Neuronal stem cell (in vitro differentiated cells): Measurements from ENCODE around the gene CERK.

Experiments used
- DNase-seq: peaks from one replicate; pipeline ENCODE4 v3.0.0-alpha.2; 2013; ENCODE audit warnings: low spot score
- H2AFZ ChIP-seq: one replicate; pipeline ENCODE4 v1.6.1; 2013; ENCODE audit warnings: mild to moderate bottlenecking, low read length, inconsistent platforms
- H2AK5ac ChIP-seq: 2 replicates; pipeline ENCODE4 v1.6.1; 2013; ENCODE audit warnings: low read depth, mild to moderate bottlenecking, inconsistent platforms, low read length, moderate library complexity, mixed read lengths
- H2BK120ac ChIP-seq: 2 replicates; pipeline ENCODE4 v1.6.1; 2013; ENCODE audit warnings: low read depth, mild to moderate bottlenecking, inconsistent platforms, low read length, moderate library complexity, mixed read lengths
- H2BK12ac ChIP-seq: one replicate; pipeline ENCODE4 v1.6.1; 2013; ENCODE audit warnings: low read length, inconsistent platforms
- H2BK15ac ChIP-seq: 2 replicates; pipeline ENCODE4 v1.6.1; 2013; ENCODE audit warnings: mild to moderate bottlenecking, low read length, inconsistent platforms, mixed read lengths
- H2BK5ac ChIP-seq: one replicate; pipeline ENCODE4 v1.6.1; 2013; ENCODE audit warnings: inconsistent platforms, mild to moderate bottlenecking, low read length, moderate library complexity
- H3K14ac ChIP-seq: one replicate; pipeline ENCODE4 v1.6.1; 2013; ENCODE audit warnings: low read length, inconsistent platforms
- H3K18ac ChIP-seq: 2 replicates; pipeline ENCODE4 v1.6.1; 2013; ENCODE audit warnings: low read length, inconsistent platforms
- H3K23ac ChIP-seq: 2 replicates; pipeline ENCODE4 v1.6.1; 2013; ENCODE audit warnings: low read depth, mild to moderate bottlenecking, mixed read lengths, low read length, inconsistent platforms; ENCODE audit not compliant: poor library complexity
- H3K27ac ChIP-seq: replicated peaks from 3 replicates; pipeline ENCODE4 v1.5.1; 2013; ENCODE audit warnings: low read length, inconsistent platforms
- H3K27me3 ChIP-seq, 3 experiments: 2 replicates each; pipeline ENCODE4 v1.6.1; 2013; ENCODE audit warnings: low read length in 3 of 3, mild to moderate bottlenecking in 2 of 3, inconsistent platforms in 1 of 3, low read depth in 1 of 3, mixed read lengths in 1 of 3, moderate library complexity in 1 of 3; ENCODE audit not compliant: control insufficient read depth in 3 of 3, insufficient read depth in 3 of 3
- H3K36me3 ChIP-seq, 2 donors: replicated peaks in 1 of 2; 2 replicates each; pipeline ENCODE4 v1.6.1; 2013; ENCODE audit warnings: low read length in 2 of 2; ENCODE audit not compliant: control insufficient read depth in 2 of 2, insufficient read depth in 2 of 2
- H3K4ac ChIP-seq: 2 replicates; pipeline ENCODE4 v1.6.1; 2013; ENCODE audit warnings: inconsistent platforms, mild to moderate bottlenecking, low read length, moderate library complexity
- H3K4me1 ChIP-seq, 2 donors: 1 replicate in 1 of 2; 2 replicates in 1 of 2; pipeline ENCODE4 v1.6.1; 2013; ENCODE audit warnings: low read length in 2 of 2, low read depth in 1 of 2; ENCODE audit not compliant: control insufficient read depth in 2 of 2, insufficient read depth in 1 of 2
- H3K4me2 ChIP-seq: one replicate; pipeline ENCODE4 v1.6.1; 2013; ENCODE audit warnings: mild to moderate bottlenecking, low read length, inconsistent platforms; ENCODE audit not compliant: insufficient read depth, poor library complexity, severe bottlenecking
- H3K4me3 ChIP-seq, 2 donors: 2 replicates each; pipeline ENCODE4 v1.5.1; 2013; ENCODE audit warnings: low read length in 2 of 2, mild to moderate bottlenecking in 2 of 2, inconsistent platforms in 1 of 2, moderate library complexity in 1 of 2
- H3K79me1 ChIP-seq: one replicate; pipeline ENCODE4 v1.6.1; 2013; ENCODE audit warnings: low read depth, mild to moderate bottlenecking, inconsistent platforms, low read length, moderate library complexity
- H3K9ac ChIP-seq: one replicate; pipeline ENCODE4 v1.6.1; 2013; ENCODE audit warnings: mild to moderate bottlenecking, low read depth, low read length, inconsistent platforms; ENCODE audit not compliant: poor library complexity
- H3K9me3 ChIP-seq, 2 donors: replicated peaks in 1 of 2; 2 replicates each; pipeline versions ENCODE3 to v1.6.1; 2013; ENCODE audit warnings: low read length in 2 of 2, mild to moderate bottlenecking in 2 of 2, inconsistent platforms in 1 of 2, low read depth in 1 of 2, mixed read lengths in 1 of 2, moderate library complexity in 1 of 2; ENCODE audit not compliant: control insufficient read depth in 2 of 2, insufficient read depth in 1 of 2
- H4K8ac ChIP-seq: one replicate; pipeline ENCODE4 v1.6.1; 2013; ENCODE audit warnings: low read depth, mild to moderate bottlenecking, inconsistent platforms, low read length, moderate library complexity
- H4K91ac ChIP-seq: one replicate; pipeline ENCODE4 v1.6.1; 2013; ENCODE audit warnings: low read length, low read depth, mild to moderate bottlenecking, inconsistent platforms; ENCODE audit not compliant: poor library complexity
- WGBS, 2 donors: extraction: QIAGEN DNeasy Blood & Tissue Kit; methylation state at CpG; one replicate each; pipeline ENCODE4 v1.1.7; 2013; ENCODE audit warnings: missing lambda C conversion rate in 2 of 2, mixed read lengths in 1 of 2; ENCODE audit not compliant: insufficient read length in 2 of 2, insufficient replicate concordance in 1 of 2; ENCODE audit errors: extremely low coverage in 2 of 2; 5-methylcytosine and 5-hydroxymethylcytosine counted together

Gene CERK

GRCh38 chr22:46682011-46682731 lies 55.9 kb downstream of the CERK start:
- H2BK12ac ChIP-seq = no peak overlapping the region
- WGBS, 2 donors = no CpG with 5 or more reads among the region's 19 CpGs
- no peak overlapping the region for H3K4me2 ChIP-seq
- H3K36me3 ChIP-seq = peaks cover 13 to 37% of the 10 kb centered on the region in 2 donors
- no peak overlapping the region for H3K4ac ChIP-seq
- peak overlapping the region; percentile 29 for H2BK5ac ChIP-seq
- no peak overlapping the region for H3K4me3 ChIP-seq
- H3K27ac ChIP-seq = no peak overlapping the region
- peaks cover 2% of the 10 kb centered on the region for H3K79me1 ChIP-seq
- H2BK120ac ChIP-seq = no peak overlapping the region
- no peaks in the 10 kb centered on the region for H3K27me3 ChIP-seq
- no peak overlapping the region for H2BK15ac ChIP-seq
- H3K4me1 ChIP-seq = no peaks in the 10 kb centered on the region
- peak overlapping the region; percentile 41 for H3K18ac ChIP-seq
- H2AK5ac ChIP-seq = peak overlapping the region; percentile 28
- H3K9me3 ChIP-seq = no peaks in the 10 kb centered on the region
- H3K9ac ChIP-seq = peak overlapping the region; percentile 21
- no peak overlapping the region for H2AFZ ChIP-seq
- no peak overlapping the region for H4K91ac ChIP-seq
- H4K8ac ChIP-seq = peak overlapping the region; percentile 30
- no peak overlapping the region for H3K14ac ChIP-seq
- no peak for DNase-seq
- H3K23ac ChIP-seq = peak overlapping the region; percentile 48

GRCh38 chr22:46681010-46681409 lies 57.0 kb downstream of the CERK start:
- Histone ChIP-seq H3K4me2 (no peak overlapping the region), H3K27ac (no peak overlapping the region), H2BK15ac (no peak overlapping the region), H2BK5ac (no peak overlapping the region), H3K23ac (peak overlapping the region; percentile 65), H3K4me1 (no peaks in the 10 kb centered on the region), H3K18ac (no peak overlapping the region), H3K14ac (peak overlapping the region; percentile 71), H2AFZ (no peak overlapping the region), H3K4me3 (no peak overlapping the region), H3K9me3 (no peaks in the 10 kb centered on the region), H3K79me1 (peaks cover 2% of the 10 kb centered on the region), H2BK120ac (no peak overlapping the region), H3K9ac (no peak overlapping the region), H3K27me3 (no peaks in the 10 kb centered on the region), H2BK12ac (no peak overlapping the region), H4K91ac (no peak overlapping the region), H4K8ac (no peak overlapping the region), H3K4ac (no peak overlapping the region), H3K36me3 (peaks cover 6 to 30% of the 10 kb centered on the region in 2 donors), H2AK5ac (no peak overlapping the region)
- no peak for DNase-seq
- no CpG with 5 or more reads among the region's 7 CpGs for WGBS, 2 donors

- H3K18ac ChIP-seq = peak overlapping the region; percentile 64
- H2AK5ac ChIP-seq = no peak overlapping the region
- H4K8ac ChIP-seq = no peak overlapping the region
Measured at GRCh38 chr22:46679706-46680269, 58.3 kb downstream of the CERK start.

GRCh38 chr22:46678785-46679700 lies 59.0 kb downstream of the CERK start:
- Histone ChIP-seq H3K4me2 (no peak overlapping the region), H4K91ac (no peak overlapping the region), H3K27me3 (no peaks in the 10 kb centered on the region), H3K18ac (no peak overlapping the region), H3K79me1 (peaks cover 2% of the 10 kb centered on the region), H3K4ac (no peak overlapping the region), H4K8ac (no peak overlapping the region), H2BK5ac (no peak overlapping the region), H3K14ac (no peak overlapping the region), H2BK12ac (no peak overlapping the region), H2AFZ (no peak overlapping the region), H2BK120ac (no peak overlapping the region), H3K9ac (no peak overlapping the region), H3K4me1 (no peaks in the 10 kb centered on the region), H3K27ac (no peak overlapping the region), H3K23ac (no peak overlapping the region), H3K9me3 (no peaks in the 10 kb centered on the region), H2BK15ac (no peak overlapping the region), H3K36me3 (peaks cover 0 to 18% of the 10 kb centered on the region in 2 donors), H3K4me3 (no peak overlapping the region), H2AK5ac (no peak overlapping the region)
- no CpG with 5 or more reads among the region's 44 CpGs for WGBS, 2 donors
- no peak for DNase-seq

More at GRCh38 chr22:46679706-46680269, 58.3 kb downstream of the CERK start:
- peaks cover 2% of the 10 kb centered on the region for H3K79me1 ChIP-seq
- H2BK12ac ChIP-seq = no peak overlapping the region
- H3K4me2 ChIP-seq = no peak overlapping the region
- no peak overlapping the region for H3K23ac ChIP-seq
- no peak overlapping the region for H3K9ac ChIP-seq
- no peak overlapping the region for H2BK15ac ChIP-seq
- no peaks in the 10 kb centered on the region for H3K9me3 ChIP-seq
- no peak overlapping the region for H3K4ac ChIP-seq
- H3K36me3 ChIP-seq = peaks cover 0 to 25% of the 10 kb centered on the region in 2 donors
- no peaks in the 10 kb centered on the region for H3K27me3 ChIP-seq
- no peak overlapping the region for H2AFZ ChIP-seq
- no peak overlapping the region for H2BK120ac ChIP-seq
- no peak overlapping the region for H2BK5ac ChIP-seq
- peak overlapping the region; percentile 56 for H3K14ac ChIP-seq
- H3K27ac ChIP-seq = no peak overlapping the region
- no peak overlapping the region for H4K91ac ChIP-seq
- no peak overlapping the region for H3K4me3 ChIP-seq
- no peaks in the 10 kb centered on the region for H3K4me1 ChIP-seq
- DNase-seq = no peak
- no CpG with 5 or more reads among the region's 16 CpGs for WGBS, 2 donors
